Endothelial cell of umbilical vein (primary cell): ENCODE data around the gene SAV1.

Experiments used
- CTCF ChIP-seq, 2 donors: IDR thresholded peaks; 1 replicate in 1 of 2; 2 replicates in 1 of 2; pipeline ENCODE4 v1.5.1; 2011; ENCODE audit warnings: low read length in 2 of 2, mild to moderate bottlenecking in 2 of 2, moderate library complexity in 2 of 2, control low read depth in 1 of 2, inconsistent platforms in 1 of 2, low read depth in 1 of 2; ENCODE audit not compliant: insufficient read depth in 1 of 2; ENCODE audit errors: extremely low read depth in 1 of 2
- EZH2 ChIP-seq: IDR thresholded peaks from 2 replicates; pipeline ENCODE4 v1.6.1; 2012; ENCODE audit warnings: borderline replicate concordance, low read depth, mild to moderate bottlenecking, moderate library complexity, low read length, inconsistent platforms; ENCODE audit not compliant: severe bottlenecking
- FOS ChIP-seq: IDR thresholded peaks from 2 replicates; pipeline ENCODE4 v1.6.1; 2011; ENCODE audit warnings: mild to moderate bottlenecking, low read length, moderate library complexity, borderline replicate concordance; ENCODE audit not compliant: insufficient read depth
- JUN ChIP-seq: IDR thresholded peaks from 2 replicates; pipeline ENCODE4 v1.6.1; 2011; ENCODE audit warnings: borderline replicate concordance, low read depth; ENCODE audit not compliant: insufficient read length, insufficient read depth
- MAX ChIP-seq: IDR thresholded peaks from 2 replicates; pipeline ENCODE4 v1.6.1; 2011; ENCODE audit not compliant: insufficient read depth, insufficient read length
- POLR2A ChIP-seq: IDR thresholded peaks from 2 replicates; pipeline ENCODE4 v1.6.1; 2012; ENCODE audit warnings: low read depth, mild to moderate bottlenecking, control low read depth, low read length
- POLR2AphosphoS5 ChIP-seq: IDR thresholded peaks from 2 replicates; pipeline ENCODE4 v1.6.1; 2012; ENCODE audit warnings: low read depth, mild to moderate bottlenecking, control low read depth, low read length, moderate library complexity; ENCODE audit not compliant: insufficient read depth

DNA sequence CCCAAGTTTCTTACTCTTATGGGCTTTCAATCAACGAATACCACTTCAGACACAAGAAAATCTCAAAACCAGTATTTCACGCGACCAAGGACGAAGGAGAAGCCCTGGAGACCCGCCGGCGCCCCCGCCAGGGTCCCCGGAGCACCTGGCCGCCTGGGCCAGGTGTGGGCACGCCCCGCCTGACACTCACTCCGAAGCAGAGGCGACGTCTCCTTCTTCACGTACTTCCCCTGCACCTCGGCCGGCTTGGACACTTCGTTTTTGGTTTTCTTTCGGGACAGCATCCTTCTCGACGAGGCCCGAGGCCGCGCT is 466 bp downstream of the SAV1 start:
- TF ChIP-seq CTCF (IDR thresholded peaks at IDR 0.05; ENCODE audit: extremely low read depth in 1 of 2, insufficient read depth in 1 of 2, low read depth in 1 of 2, low read length in 2 of 2) (no peak), FOS (no peak), EZH2 (no peak), POLR2A (no peak), MAX (no peak), POLR2AphosphoS5 (no peak), JUN (no peak)
